Esophagus mucosa (tissue), 1 donor: ENCODE results near the gene TMEM120A. TPM values are rescaled to one million over a fixed set of nuclear protein-coding genes. Genes with fewer than 3 reads are reported as not detected.

Experiments
- ATAC-seq: fragments of 200-7000 bp; cut with Tn5 transposase; one replicate; pipeline ENCODE4 v1.9.1; 2020
- total RNA-seq: library from RNA; stranded (reverse); gene quantifications from one replicate; pipeline ENCODE4 v1.2.4, GENCODE V29; 2023
- donor health status: DM: yes; HTN: yes; CAD: no.

TMEM120A gene
- total RNA-seq, 1 donor from 2014 or later: 33.9 TPM

- ATAC-seq: peak; percentile 97
Observed at GRCh38 chr7:75957021-75957736, 37.2 kb downstream of the TMEM120A start.

- ATAC-seq: no peak
Observed at GRCh38 chr7:75955331-75955955, 39.0 kb downstream of the TMEM120A start.

DNA sequence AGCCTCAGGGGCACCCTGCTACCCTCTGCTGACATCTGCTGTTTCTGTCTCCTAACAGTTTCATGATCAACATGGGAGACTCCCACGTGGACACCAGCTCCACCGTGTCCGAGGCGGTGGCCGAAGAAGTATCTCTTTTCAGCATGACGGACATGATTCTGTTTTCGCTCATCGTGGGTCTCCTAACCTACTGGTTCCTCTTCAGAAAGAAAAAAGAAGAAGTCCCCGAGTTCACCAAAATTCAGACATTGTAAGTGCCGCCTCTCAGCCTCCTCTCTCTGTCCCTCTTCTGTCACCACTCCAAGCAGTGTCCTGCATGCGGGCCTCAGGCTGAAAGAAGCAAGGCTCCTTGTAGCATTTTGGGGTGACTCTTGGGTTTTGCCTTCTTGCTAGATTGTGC is 40.5 kb downstream of the TMEM120A start:
- ATAC-seq: no peak

DNA sequence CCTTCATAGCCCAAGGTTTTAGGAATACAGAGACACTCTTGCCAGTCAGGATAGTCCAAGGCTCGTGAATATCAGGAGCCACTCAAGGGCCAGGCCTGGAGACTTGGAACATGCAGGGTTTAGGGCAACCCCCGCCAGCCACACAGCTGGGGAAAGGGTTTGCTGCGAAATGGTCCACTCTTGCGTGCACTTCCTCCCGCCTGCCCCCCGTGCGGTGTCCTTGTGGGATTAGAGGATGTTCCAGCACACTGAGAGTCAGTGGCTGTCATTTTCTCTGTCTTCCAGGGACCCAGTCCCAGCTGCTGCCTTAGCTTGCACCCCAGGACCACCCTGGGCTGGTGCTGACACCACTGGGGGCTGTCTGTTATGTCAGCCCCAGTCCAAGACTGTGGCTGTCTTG is 41.0 kb downstream of the TMEM120A start:
- no peak for ATAC-seq

DNA sequence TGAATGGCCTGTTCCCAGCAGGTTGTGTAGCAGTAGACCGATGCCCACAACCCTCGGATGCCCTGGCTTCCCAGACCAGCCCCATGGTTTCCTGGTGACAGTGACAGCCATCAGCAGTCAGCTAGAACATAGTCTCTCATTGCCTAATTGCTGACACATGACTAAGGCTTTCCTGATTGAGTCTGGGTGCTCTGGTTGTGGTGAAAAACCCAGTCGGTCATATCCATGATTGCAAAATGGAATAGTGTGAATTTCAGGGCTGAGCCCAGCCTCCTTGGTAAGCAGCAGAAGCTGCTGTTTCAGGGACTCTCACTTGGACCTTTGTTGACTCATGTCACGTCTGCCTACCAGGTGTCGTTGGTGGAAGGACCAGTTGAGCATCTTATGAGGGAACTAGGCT is 42.9 kb downstream of the TMEM120A start:
- peak; percentile 89 for ATAC-seq

GRCh38 chr7:75950111-75950681 is 44.2 kb downstream of the TMEM120A start:
- peak; percentile 66 for ATAC-seq

- ATAC-seq: no peak
Observed at GRCh38 chr7:75948179-75948578, 46.2 kb downstream of the TMEM120A start.

DNA sequence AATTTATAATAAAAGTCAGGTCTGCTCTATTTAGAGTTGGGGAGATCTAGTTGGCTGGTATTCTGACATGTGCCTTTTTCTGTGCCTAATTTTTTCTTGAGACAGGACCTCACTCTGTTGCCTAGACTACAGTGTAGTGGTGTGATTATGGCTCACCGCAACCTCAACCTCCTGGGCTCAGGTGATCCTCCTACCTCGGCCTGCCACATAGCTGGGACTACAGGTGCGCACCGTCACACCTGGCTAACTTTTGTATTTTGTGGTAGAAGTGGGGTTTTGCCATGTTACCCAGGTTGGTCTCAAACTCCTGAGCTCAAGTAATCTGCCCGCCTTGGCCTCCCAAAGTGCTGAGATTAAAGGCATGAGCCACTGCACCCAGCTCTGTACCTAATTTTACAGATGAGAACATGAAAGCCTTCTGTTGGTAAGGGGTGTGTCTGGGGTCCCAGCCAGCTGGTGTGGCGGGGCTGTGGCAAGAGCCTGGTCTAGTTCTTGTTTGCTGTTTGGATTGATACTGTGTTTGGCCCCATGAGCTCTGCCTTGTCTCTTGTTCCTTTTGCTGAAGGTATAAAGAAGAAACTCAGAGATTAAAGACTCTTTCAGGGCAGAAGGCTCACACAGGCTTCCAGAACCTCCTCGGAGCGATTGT is 48.1 kb downstream of the TMEM120A start:
- no peak for ATAC-seq

GRCh38 chr7:75945297-75946168 is 48.9 kb downstream of the TMEM120A start:
- ATAC-seq: peak; percentile 81

DNA sequence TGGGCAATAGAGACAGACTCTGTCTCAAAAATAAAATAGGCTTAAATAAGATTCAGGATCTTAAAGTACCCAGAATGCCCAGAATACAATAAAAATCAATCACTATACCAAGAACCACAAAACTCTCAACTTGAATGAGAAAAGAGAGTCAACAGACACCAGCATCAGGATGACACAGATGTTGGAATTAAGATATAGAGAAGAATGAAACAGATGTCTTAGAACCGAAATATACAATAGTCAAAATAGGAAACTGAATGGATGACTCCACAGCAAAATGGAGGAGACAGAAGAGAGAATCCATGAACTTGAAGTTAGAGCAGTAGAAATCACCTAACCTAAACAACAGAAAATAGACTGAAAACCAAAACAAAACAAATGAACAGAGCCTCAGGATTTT is 49.9 kb downstream of the TMEM120A start:
- ATAC-seq: no peak

- peak; percentile 95 for ATAC-seq
Observed at GRCh38 chr7:75943864-75944263, 50.5 kb downstream of the TMEM120A start.

GRCh38 chr7:75938921-75939320 is 55.5 kb downstream of the TMEM120A start:
- peak; percentile 81 for ATAC-seq

- peak; percentile 14 for ATAC-seq
Observed at GRCh38 chr7:75937958-75938786, 56.2 kb downstream of the TMEM120A start.

Other genes starting within 250 kb of the TMEM120A start
- gene CCL26, start 222.4 kb downstream of the TMEM120A start, total RNA-seq: not detected
- gene CCL24, start 180.8 kb downstream of the TMEM120A start, total RNA-seq: 0.56 TPM
- 37.5 TPM for gene RHBDD2, start 115.6 kb downstream of the TMEM120A start, total RNA-seq
- gene POR, start 79.4 kb downstream of the TMEM120A start, total RNA-seq: 137 TPM
- 37.6 TPM for gene STYXL1, start 53.4 kb upstream of the TMEM120A start, total RNA-seq
- gene MDH2, start 53.5 kb upstream of the TMEM120A start, total RNA-seq: 204 TPM
- gene SRRM3, start 207.3 kb upstream of the TMEM120A start, total RNA-seq: 6.2 TPM